ENCODE results near the gene COL24A1. TPM values are rescaled to one million over a fixed set of nuclear protein-coding genes. Genes with fewer than 3 reads are reported as not detected.
A peak's percentile ranks its signal among the peaks of the same experiment; 100 is the strongest.

The COL24A1 gene
- total and polyA plus RNA-seq, 2 of the 13 experiments (the other 11 are each of a cell fraction or from before 2014, with no cell fraction given): 0.04 to 0.13 TPM

- no peak for TF ChIP-seq IKZF5 (CRISPR knock-in tag; IDR thresholded peaks at IDR 0.05)
These were observed 19.1 kb downstream of the COL24A1 start (continued) for GRCh38 chr1:86137436-86137835.

- BruUV-seq (replicated peaks): no TSS peak
- in situ Hi-C loops (cut with HindIII; ENCODE audit: extremely low pct_ligation_motif_present, low pct_unique_long_range_greater_than_20kb): no loop called here
- DNase-seq (ENCODE audit: low spot score) (no peak), FAIRE-seq (no peak), ATAC-seq (no peak)
- WGBS (ENCODE audit: low lambda C conversion rate): 2% methylated on average over 3 of the region's 3 CpGs
- Histone ChIP-seq H3K27me3 (ENCODE audit: control insufficient read depth in 1 of 2, insufficient read depth in 2 of 2, low read length in 2 of 2) (no peaks in the 10 kb centered on the region), H3K79me2 (ENCODE audit: insufficient read depth, low read length) (no peaks in the 10 kb centered on the region), H3K36me3 (replicated peaks in 1 of 2; ENCODE audit: control insufficient read depth in 1 of 2, insufficient read depth in 2 of 2, low read length in 2 of 2) (no peaks in the 10 kb centered on the region), H3K27ac (ENCODE audit: extremely low read length, insufficient read depth, low read length) (no peak overlapping the region), H3K4me1 (ENCODE audit: insufficient read depth, low read length) (no peaks in the 10 kb centered on the region), H3K9me3 (ENCODE audit: low read length) (no peaks in the 10 kb centered on the region), H3K4me2 (ENCODE audit: low read depth, low read length) (no peak overlapping the region), H4K20me1 (ENCODE audit: insufficient read depth, low read length) (no peaks in the 10 kb centered on the region), H2AFZ (ENCODE audit: low read length) (no peak overlapping the region), H3K4me3 (replicated peaks in 1 of 3; ENCODE audit: insufficient read depth in 1 of 3, low read depth in 2 of 3, low read length in 3 of 3) (no peak overlapping the region), H3K9ac (ENCODE audit: insufficient read depth, low read depth, low read length) (no peak overlapping the region)
- POLR2A ChIA-PET: no interaction called here
- TF ChIP-seq ZSCAN25 (CRISPR knock-in tag; IDR thresholded peaks at IDR 0.05) (no peak), CEBPB (IDR thresholded peaks at IDR 0.05; ENCODE audit: borderline replicate concordance, low read depth, low read length) (0 out of 2 replicates have a peak, but pooled peaks have one; percentile 3)
- intact Hi-C loops (cut with micrococcal nuclease; ENCODE audit: unreplicated experiment): no loop called here
- CTCF ChIA-PET (ENCODE audit: low intra/inter-chr PET ratio, low total read pairs): no interaction called here
These were observed 37.3 kb downstream of the COL24A1 start for GRCh38 chr1:86119214-86119764.

GRCh38 chr1:86114816-86115400 lies 41.7 kb downstream of the COL24A1 start:
- TF ChIP-seq BORCS8-MEF2B (CRISPR knock-in tag; IDR thresholded peaks at IDR 0.05) (no peak), THAP11 (CRISPR knock-in tag; IDR thresholded peaks at IDR 0.05) (no peak), HCFC1 (IDR thresholded peaks at IDR 0.05; ENCODE audit: low read depth, low read length) (no peak), NFATC3 (CRISPR knock-in tag; IDR thresholded peaks at IDR 0.05) (no peak), CBX1 (IDR thresholded peaks at IDR 0.05; ENCODE audit: low read depth) (no peak)
- H2AFZ ChIP-seq (ENCODE audit: low read length): no peak overlapping the region
- no peaks in the 10 kb centered on the region for H3K4me1 ChIP-seq (ENCODE audit: insufficient read depth, low read length)
- ChIA-PET POLR2A (no interaction called here), CTCF (ENCODE audit: low intra/inter-chr PET ratio, low total read pairs) (no interaction called here)
- H3K27me3 ChIP-seq (ENCODE audit: control insufficient read depth in 1 of 2, insufficient read depth in 2 of 2, low read length in 2 of 2): no peaks in the 10 kb centered on the region
- WGBS (ENCODE audit: low lambda C conversion rate): 19% methylated on average over 4 of the region's 4 CpGs
- no peak for DNase-seq (ENCODE audit: low spot score)
- in situ Hi-C loops (cut with HindIII; ENCODE audit: extremely low pct_ligation_motif_present, low pct_unique_long_range_greater_than_20kb): no loop called here
- H3K9ac ChIP-seq (ENCODE audit: insufficient read depth, low read depth, low read length): no peak overlapping the region
- no peaks in the 10 kb centered on the region for H3K36me3 ChIP-seq (replicated peaks in 1 of 2; ENCODE audit: control insufficient read depth in 1 of 2, insufficient read depth in 2 of 2, low read length in 2 of 2)
- no peaks in the 10 kb centered on the region for H4K20me1 ChIP-seq (ENCODE audit: insufficient read depth, low read length)
- H3K9me3 ChIP-seq (ENCODE audit: low read length): no peaks in the 10 kb centered on the region
- no peak overlapping the region for H3K4me2 ChIP-seq (ENCODE audit: low read depth, low read length)
- no peak overlapping the region for H3K4me3 ChIP-seq (replicated peaks in 1 of 3; ENCODE audit: insufficient read depth in 1 of 3, low read depth in 2 of 3, low read length in 3 of 3)
- no peak for ATAC-seq
- H3K79me2 ChIP-seq (ENCODE audit: insufficient read depth, low read length): no peaks in the 10 kb centered on the region
- intact Hi-C loops (cut with micrococcal nuclease; ENCODE audit: unreplicated experiment): no loop called here
- no TSS peak for BruUV-seq (replicated peaks)
- H3K27ac ChIP-seq (ENCODE audit: extremely low read length, insufficient read depth, low read length): no peak overlapping the region
- FAIRE-seq: no peak
